T-helper 22 cell (primary cell): ENCODE measurements around the gene DBF4B.

Experiments used
- DNase-seq: peaks from one replicate; pipeline ENCODE4 v3.0.0-alpha.2; 2020; ENCODE audit warnings: low read depth

Gene DBF4B

GRCh38 chr17:44759916-44760243 lies 51.4 kb downstream of the DBF4B start:
- no peak for DNase-seq

- no peak for DNase-seq
Measured at GRCh38 chr17:44760474-44761308, 52.2 kb downstream of the DBF4B start.

- no peak for DNase-seq
Measured at GRCh38 chr17:44761932-44762810, 53.7 kb downstream of the DBF4B start.

GRCh38 chr17:44763170-44763569 lies 54.7 kb downstream of the DBF4B start:
- no peak for DNase-seq

- no peak for DNase-seq
Measured at GRCh38 chr17:44765965-44766364, 57.5 kb downstream of the DBF4B start.

- no peak for DNase-seq
Measured at GRCh38 chr17:44766409-44767038, 58.1 kb downstream of the DBF4B start.

DNA sequence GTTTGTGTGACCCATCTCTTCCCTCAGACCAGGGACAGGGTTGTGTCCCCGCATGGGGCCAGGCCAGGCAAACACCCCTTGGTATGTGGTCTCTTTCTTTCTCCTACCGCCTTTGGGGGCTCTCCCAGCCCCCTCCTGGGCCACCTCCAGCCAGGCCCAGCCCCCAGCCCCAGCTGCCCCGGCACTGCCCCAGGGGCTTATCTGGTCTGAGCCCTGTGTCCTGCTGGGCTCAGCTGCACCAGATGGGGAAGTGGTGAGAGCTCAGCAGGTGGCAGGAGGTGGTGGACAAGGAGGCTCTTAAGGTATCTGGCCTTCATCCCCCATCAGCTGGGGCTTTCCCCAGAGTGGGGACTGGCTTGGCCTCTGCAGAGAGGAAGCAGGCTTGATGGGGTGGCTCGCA lies 59.0 kb downstream of the DBF4B start:
- DNase-seq: no peak

DNA sequence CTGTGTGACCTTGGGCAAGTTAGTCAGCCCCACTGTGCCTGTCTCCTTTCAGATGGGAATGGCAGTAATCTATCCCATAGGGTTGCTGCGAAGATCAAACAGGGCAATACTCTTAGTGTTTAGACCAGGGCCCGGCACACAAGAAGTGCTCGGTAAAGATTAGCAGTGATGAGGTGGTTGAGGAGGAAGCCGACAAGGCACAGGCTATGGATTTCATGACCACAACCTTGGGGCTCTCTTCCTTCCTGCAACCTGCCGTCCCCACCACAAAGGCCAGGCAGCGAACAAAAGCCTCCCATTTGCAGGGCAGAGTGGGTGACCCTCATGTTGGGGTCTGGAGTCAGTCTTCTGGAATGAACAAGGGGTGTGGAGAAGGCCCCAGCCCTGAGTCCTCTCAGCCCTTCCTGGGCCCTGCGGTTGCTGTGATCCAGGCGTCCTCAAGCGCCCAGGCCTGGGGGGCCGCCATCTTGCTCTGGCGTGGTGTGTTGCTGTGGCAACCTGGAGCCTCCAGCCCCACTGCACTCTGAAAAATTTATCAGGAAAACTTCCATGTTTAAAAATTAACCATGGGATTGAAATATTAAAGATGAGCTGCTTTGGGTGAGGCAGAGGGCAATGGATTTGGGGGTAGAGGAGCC lies 60.2 kb downstream of the DBF4B start:
- no peak for DNase-seq

- DNase-seq: no peak
Measured at GRCh38 chr17:44769230-44769629, 60.8 kb downstream of the DBF4B start.

- DNase-seq: no peak
Measured at GRCh38 chr17:44769647-44770084, 61.2 kb downstream of the DBF4B start.

- no peak for DNase-seq
Measured at GRCh38 chr17:44770166-44770925, 61.9 kb downstream of the DBF4B start.

DNA sequence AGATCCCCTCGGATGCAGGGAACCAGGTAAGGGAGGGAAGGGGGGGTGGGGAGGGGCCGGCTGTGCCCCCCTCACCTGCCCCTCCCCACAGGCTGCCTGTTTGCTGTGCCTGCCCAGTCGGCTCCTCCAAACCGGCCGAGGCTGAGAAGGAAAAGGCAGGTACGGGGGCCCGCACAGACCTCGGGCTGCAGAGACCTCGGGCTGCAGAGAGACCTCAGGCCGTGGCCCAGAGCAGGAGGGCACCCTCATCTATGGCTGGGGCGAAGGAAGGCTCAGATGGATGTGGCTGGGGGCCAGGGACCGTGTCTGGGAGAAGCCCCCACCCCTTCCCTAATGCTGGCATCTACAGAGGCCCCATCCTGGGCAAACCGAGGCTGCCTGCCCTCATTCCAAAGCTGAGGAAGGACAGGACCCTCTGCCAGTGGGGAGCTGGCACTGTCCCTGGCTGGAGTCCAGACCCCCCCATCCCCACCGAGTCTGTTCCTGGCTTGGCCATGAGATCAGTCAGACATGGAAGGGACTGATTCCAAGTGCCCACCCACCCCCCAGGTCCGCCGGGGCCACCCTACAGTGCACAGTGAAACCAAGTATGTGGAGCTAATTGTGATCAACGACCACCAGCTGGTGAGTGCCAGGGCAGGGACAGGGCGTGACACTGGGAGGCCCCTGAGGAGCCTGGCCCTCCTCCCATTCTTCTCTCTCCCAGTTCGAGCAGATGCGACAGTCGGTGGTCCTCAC lies 64.0 kb downstream of the DBF4B start:
- DNase-seq: no peak

- no peak for DNase-seq
Measured at GRCh38 chr17:44773140-44773539, 64.7 kb downstream of the DBF4B start.

DNA sequence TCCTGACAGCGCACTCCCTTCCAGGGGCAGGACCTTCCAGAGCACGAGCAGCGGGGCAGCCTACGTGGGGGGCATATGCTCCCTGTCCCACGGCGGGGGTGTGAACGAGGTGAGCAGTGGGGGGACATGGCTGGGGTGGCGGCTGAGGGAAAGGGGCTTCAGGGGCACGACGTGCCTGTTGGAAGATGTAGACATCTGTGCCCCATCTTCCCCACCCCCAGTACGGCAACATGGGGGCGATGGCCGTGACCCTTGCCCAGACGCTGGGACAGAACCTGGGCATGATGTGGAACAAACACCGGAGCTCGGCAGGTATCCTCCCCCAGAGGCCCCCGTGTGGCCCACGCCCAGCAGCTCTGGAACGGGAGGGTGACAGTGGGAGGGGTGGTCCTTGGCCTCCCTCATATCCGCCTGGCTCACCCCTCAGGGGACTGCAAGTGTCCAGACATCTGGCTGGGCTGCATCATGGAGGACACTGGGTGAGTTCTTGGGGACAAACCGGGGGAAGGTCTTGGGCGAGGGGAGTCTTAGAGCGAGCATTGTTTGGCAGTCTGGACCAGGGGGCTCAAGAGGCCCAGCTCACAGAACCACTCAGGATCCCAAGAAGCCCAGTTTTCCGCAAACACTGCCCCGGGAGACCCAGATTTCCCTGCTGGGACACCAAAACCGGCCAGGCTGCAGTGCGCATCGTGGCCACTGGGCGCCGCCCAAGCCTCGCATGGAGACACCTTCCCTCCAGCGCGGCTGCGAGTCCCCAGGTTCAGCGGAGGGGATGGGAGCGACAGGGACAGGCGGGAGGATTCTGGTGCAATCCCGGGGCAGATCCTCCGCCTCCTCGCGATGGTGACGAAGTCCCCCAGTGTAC lies 66.0 kb downstream of the DBF4B start:
- DNase-seq: peak; percentile 64

DNA sequence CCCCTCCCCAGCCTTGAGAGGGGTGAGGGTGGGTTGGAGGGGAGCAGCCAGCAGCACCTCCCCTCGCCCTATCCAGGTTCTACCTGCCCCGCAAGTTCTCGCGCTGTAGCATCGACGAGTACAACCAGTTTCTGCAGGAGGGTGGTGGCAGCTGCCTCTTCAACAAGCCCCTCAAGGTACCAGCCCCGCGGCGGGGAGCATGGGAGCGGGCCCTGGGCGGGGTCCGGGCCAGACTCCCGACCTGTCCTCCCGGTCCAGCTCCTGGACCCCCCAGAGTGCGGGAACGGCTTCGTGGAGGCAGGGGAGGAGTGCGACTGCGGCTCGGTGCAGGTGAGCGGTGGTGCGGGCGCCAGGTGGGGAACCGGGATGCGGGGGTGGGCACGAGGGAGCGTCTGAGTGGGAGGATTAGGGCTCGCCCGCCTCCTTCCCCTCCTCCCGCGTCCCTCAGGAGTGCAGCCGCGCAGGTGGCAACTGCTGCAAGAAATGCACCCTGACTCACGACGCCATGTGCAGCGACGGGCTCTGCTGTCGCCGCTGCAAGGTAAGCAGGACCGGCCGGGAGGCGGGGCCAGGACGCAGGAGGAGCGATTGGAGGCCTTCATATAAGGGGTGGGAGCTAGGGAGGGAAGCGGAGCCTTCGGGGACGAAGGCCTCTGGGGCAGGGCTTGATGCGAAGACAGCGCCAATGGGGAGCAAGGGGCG lies 66.8 kb downstream of the DBF4B start:
- DNase-seq: peak; percentile 98

DNA sequence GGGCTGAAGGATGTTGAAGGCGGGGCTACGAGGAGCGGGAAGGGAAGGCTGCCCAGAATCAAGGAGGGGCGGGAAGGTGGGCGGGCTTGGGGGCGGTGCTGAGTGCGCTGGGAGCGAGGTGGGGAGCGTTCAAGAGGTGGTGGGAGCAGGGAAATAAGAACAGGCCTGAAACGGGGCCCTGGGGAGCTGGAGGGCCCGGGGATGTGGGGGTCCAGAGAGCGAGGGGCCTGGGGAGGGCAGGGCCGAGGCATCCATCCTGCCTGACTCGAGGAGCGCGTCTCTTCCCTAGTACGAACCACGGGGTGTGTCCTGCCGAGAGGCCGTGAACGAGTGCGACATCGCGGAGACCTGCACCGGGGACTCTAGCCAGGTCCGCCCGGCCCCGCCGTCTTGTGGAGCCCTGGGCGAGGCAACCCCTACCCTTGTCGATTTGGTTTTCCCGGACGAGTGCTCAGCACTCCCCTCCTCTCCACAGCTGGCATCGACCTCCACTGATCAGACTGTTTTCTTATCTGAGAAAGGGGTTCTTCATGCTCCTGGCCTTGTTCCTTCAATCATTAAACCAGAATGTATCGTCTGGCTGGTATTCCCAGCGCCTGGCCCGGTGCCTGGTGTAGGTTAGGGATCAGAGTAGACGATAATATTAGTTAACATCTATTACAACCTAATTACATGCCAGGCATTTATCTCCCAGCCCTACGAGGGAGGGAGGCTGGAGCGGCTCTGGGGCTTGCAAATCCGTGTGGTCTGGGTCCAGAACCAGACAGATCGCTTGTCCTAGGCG lies 67.6 kb downstream of the DBF4B start:
- no peak for DNase-seq

DNA sequence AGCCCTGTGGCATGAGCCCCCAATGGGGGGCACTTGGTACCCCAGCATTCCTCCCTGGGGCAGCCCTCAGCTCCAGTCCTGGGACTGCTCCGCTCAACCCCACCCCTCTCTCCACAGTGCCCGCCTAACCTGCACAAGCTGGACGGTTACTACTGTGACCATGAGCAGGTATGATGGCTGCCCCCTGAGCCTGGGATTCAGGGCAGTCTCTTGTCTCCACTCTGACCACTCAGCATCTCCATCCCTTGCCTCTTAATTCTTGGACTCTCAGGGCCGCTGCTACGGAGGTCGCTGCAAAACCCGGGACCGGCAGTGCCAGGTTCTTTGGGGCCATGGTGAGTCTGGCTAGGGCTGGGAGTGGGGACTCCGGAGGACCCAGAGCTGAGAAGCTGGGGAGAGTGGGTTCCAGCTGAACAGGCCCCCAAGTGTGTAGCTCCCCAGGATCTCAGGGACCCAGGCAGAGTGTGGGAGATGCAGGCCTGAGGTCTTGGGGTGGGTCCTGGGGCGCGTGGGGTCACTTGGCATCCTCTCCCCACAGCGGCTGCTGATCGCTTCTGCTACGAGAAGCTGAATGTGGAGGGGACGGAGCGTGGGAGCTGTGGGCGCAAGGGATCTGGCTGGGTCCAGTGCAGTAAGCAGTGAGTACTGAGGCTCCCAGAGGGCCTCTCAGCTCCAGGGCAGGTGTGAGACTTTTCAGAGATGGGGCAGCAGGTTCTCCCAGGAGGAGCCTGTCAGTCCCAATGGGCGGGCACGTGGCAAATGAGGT lies 68.3 kb downstream of the DBF4B start:
- no peak for DNase-seq
